ENCODE results near the gene NR2F6. TPM values are rescaled to one million over a fixed set of nuclear protein-coding genes. Genes with fewer than 3 reads are reported as not detected.

The NR2F6 gene
- 35.5 and 45.2 TPM in 2 replicates for total RNA-seq

GRCh38 chr19:17245535-17245984 is at the start of gene NR2F6:
TSS of gene NR2F6 (minus strand) at chr19:17245919. CDS start at chr19:17245220, 699 bp downstream.

DNA sequence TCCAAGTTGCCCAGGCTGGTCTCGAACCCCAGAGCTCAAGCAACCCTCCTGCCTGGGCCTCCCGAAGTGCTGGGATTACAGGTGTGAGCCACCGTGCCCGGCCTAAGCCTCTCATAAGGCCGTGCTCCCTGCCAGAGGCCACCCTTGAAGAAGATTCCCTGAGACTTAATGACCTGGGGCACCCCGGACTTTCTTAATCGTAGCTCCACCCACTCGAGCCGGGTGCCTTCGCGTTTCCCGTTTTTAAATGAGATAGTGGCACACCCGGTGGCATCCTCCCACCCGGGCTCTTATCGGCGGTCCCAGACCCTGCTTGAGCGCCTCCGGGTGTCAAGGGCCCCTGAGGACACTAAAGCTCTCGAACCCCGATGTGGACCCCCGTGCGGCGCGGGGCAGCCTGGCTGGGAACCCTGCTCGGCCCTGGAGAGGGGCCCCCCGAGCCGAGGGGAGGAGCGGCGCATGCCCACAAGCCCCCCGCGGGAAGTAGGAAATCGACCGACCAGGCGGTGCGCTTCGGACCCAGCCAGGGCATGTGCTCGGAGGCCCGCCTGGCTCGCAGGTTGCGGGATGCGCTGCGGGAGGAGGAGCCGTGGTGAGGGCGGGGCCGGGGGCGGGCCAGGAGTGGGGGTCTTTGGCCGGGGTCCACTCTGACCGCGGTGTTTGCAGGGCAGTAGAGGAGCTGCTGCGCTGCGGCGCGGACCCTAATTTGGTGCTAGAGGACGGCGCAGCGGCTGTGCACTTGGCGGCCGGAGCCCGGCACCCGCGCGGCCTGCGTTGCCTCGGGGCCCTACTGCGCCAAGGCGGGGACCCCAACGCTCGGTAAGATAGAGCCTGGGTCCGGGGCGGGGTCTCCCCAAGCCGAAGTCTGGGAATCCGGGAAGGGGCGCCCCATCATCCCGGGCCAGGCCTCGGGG is 35.9 kb upstream of the NR2F6 start, which contains the start of gene ANKLE1:
Gene ANKLE1, plus strand, starts transcription at position 511 of the 914 bp plus-strand sequence. Its CDS starts 20 bp downstream, at position 531.

GRCh38 chr19:17266975-17267788 is 21.5 kb upstream of the NR2F6 start, which contains the start of gene BABAM1:
TSS of gene BABAM1 (plus strand) at chr19:17267443. CDS start at chr19:17268807, 1,364 bp downstream.

GRCh38 chr19:17264641-17264979 is 18.9 kb upstream of the NR2F6 start, which contains the start of gene USHBP1:
TSS of gene USHBP1 (minus strand) at chr19:17264745. CDS start at chr19:17264299, 446 bp downstream.

GRCh38 chr19:17226002-17226933 is 19.5 kb downstream of the NR2F6 start, which contains the start of gene OCEL1:
TSS of gene OCEL1 (plus strand) at chr19:17226226. CDS start at chr19:17226248, 22 bp downstream.

GRCh38 chr19:17215127-17215971 is 30.4 kb downstream of the NR2F6 start, which contains the start of gene USE1:
TSS of gene USE1 (plus strand) at chr19:17215357. CDS start at chr19:17215406, 49 bp downstream.

Other genes with a start within 250 kb of the NR2F6 start
- 0.19 and 0.56 TPM in 2 replicates for gene CPAMD8, start 219.1 kb downstream of the NR2F6 start, total RNA-seq
- gene HAUS8, start 170.5 kb downstream of the NR2F6 start, total RNA-seq: 0.56 and 9.4 TPM in 2 replicates
- 65.9 and 70.8 TPM in 2 replicates for gene MYO9B, start 170.1 kb downstream of the NR2F6 start, total RNA-seq
- gene USE1, start 30.6 kb downstream of the NR2F6 start, total RNA-seq: 18.0 and 31.1 TPM in 2 replicates
- gene OCEL1, start 19.7 kb downstream of the NR2F6 start, total RNA-seq: 0.77 and 2.3 TPM in 2 replicates
- under 0.01 and 0.28 TPM in 2 replicates for gene USHBP1, start 18.8 kb upstream of the NR2F6 start, total RNA-seq
- 67.4 and 125 TPM in 2 replicates for gene BABAM1, start 21.5 kb upstream of the NR2F6 start, total RNA-seq
- 1.9 TPM in 1 of 2 replicates, not detected in the other for gene ANKLE1, start 36.0 kb upstream of the NR2F6 start, total RNA-seq
- 8.2 and 10.4 TPM in 2 replicates for gene ABHD8, start 57.5 kb upstream of the NR2F6 start, total RNA-seq
- gene MRPL34, start 60.0 kb upstream of the NR2F6 start, total RNA-seq: 36.6 and 50.8 TPM in 2 replicates
- 18.3 and 33.2 TPM in 2 replicates for gene DDA1, start 63.6 kb upstream of the NR2F6 start, total RNA-seq
- 3.1 and 4.5 TPM in 2 replicates for gene ANO8, start 88.9 kb upstream of the NR2F6 start, total RNA-seq
- 12.4 and 12.8 TPM in 2 replicates for gene GTPBP3, start 91.6 kb upstream of the NR2F6 start, total RNA-seq
- 0.19 and 0.28 TPM in 2 replicates for gene PLVAP, start 131.4 kb upstream of the NR2F6 start, total RNA-seq
- not detected in 2 replicates for gene CCDC194, start 148.3 kb upstream of the NR2F6 start, total RNA-seq
- 30.7 and 56.7 TPM in 2 replicates for gene BST2, start 159.7 kb upstream of the NR2F6 start, total RNA-seq
- gene MVB12A, start 174.1 kb upstream of the NR2F6 start, total RNA-seq: 27.0 and 29.6 TPM in 2 replicates
- under 0.01 TPM in 1 of 2 replicates, not detected in the other for gene TMEM221, start 202.7 kb upstream of the NR2F6 start, total RNA-seq
- not detected in 2 replicates for gene NXNL1, start 215.0 kb upstream of the NR2F6 start, total RNA-seq
- gene SLC27A1, start 224.6 kb upstream of the NR2F6 start, total RNA-seq: 9.2 and 35.0 TPM in 2 replicates